DOHH2 (cell line): ENCODE results near the gene USP40.

Source experiments
- EZH2phosphoT487 ChIP-seq: fragments of 200-600 bp; sonication (generic); IDR thresholded peaks from 2 replicates; pipeline ENCODE4 v1.6.1; 2017; ENCODE audit warnings: borderline replicate concordance, mild to moderate bottlenecking, antibody characterized with exemption, low read length, moderate library complexity, mixed read lengths
- TF ChIP-seq, protein P1 (sequence below): fragments of 200-600 bp; sonication (generic); IDR thresholded peaks from one replicate; pipeline ENCODE4 v1.5.1; 2014; ENCODE audit warnings: antibody characterized with exemption, mild to moderate bottlenecking, low read depth, low read length; ENCODE audit not compliant: poor library complexity, severe bottlenecking

DNA sequence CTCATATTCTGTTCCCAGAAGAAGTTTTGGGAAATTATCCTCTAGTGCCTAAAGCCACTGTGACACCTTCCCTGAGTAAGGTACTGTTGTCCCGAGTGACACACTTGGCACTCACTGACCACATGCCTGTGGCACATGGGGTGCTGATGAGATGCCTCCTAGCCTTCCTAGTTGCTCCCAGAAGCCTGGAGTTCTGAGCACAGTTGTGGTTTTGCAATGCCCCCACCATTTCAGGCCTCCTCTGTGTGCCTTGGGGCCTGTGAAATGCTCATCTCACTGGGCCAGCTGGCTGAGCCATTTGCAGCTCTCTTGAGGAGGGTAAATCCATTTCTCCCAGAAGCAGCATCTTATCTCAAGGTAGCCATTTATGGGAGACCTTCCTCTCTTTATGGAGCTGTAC lies 120.5 kb downstream of the USP40 start:
- TF ChIP-seq, protein P1, sequence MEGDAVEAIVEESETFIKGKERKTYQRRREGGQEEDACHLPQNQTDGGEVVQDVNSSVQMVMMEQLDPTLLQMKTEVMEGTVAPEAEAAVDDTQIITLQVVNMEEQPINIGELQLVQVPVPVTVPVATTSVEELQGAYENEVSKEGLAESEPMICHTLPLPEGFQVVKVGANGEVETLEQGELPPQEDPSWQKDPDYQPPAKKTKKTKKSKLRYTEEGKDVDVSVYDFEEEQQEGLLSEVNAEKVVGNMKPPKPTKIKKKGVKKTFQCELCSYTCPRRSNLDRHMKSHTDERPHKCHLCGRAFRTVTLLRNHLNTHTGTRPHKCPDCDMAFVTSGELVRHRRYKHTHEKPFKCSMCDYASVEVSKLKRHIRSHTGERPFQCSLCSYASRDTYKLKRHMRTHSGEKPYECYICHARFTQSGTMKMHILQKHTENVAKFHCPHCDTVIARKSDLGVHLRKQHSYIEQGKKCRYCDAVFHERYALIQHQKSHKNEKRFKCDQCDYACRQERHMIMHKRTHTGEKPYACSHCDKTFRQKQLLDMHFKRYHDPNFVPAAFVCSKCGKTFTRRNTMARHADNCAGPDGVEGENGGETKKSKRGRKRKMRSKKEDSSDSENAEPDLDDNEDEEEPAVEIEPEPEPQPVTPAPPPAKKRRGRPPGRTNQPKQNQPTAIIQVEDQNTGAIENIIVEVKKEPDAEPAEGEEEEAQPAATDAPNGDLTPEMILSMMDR, result no peak
- no peak for TF ChIP-seq EZH2phosphoT487
